MM.1S (cell line): ENCODE data around the gene URGCP.

Experiments
- DNase-seq: peaks from one replicate; pipeline ENCODE4 v3.0.0-alpha.2; 2015
- H2AFZ ChIP-seq: fragments of 300-600 bp; sonication (generic); 2 replicates; pipeline ENCODE4 v1.6.0; 2016; ENCODE audit warnings: antibody characterized with exemption, low read length
- H3F3A ChIP-seq: fragments of 300-600 bp; sonication (generic); 2 replicates; pipeline ENCODE4 v1.6.1; 2016; ENCODE audit warnings: mild to moderate bottlenecking, antibody characterized with exemption, low read length, moderate library complexity, mixed read lengths; ENCODE audit not compliant: insufficient read depth
- H3K27ac ChIP-seq: fragments of 300-600 bp; sonication (generic); 2 replicates; pipeline ENCODE4 v1.5.1; 2016; ENCODE audit warnings: mild to moderate bottlenecking, low read length
- H3K27me3 ChIP-seq: fragments of 300-600 bp; sonication (generic); replicated peaks from 2 replicates; pipeline ENCODE4 v1.6.0; 2016; ENCODE audit warnings: low read length; ENCODE audit not compliant: insufficient read depth
- H3K36me3 ChIP-seq: fragments of 300-600 bp; sonication (generic); replicated peaks from 2 replicates; pipeline ENCODE4 v1.6.1; 2016; ENCODE audit warnings: mild to moderate bottlenecking, low read length, mixed read lengths; ENCODE audit not compliant: insufficient read depth
- H3K4me1 ChIP-seq: fragments of 300-600 bp; sonication (generic); 2 replicates; pipeline ENCODE4 v1.6.1; 2016; ENCODE audit warnings: low read length, mixed read lengths
- H3K4me2 ChIP-seq: fragments of 300-600 bp; sonication (generic); 2 replicates; pipeline ENCODE4 v1.6.0; 2016; ENCODE audit warnings: low read depth, low read length
- H3K4me3 ChIP-seq: fragments of 300-600 bp; sonication (generic); 2 replicates; pipeline ENCODE4 v1.5.1; 2016; ENCODE audit warnings: low read length, mixed read lengths
- H3K79me2 ChIP-seq: fragments of 300-600 bp; sonication (generic); 2 replicates; pipeline ENCODE4 v1.6.1; 2016; ENCODE audit warnings: mixed run types, low read length, mixed read lengths
- H3K9ac ChIP-seq: fragments of 300-600 bp; sonication (generic); 2 replicates; pipeline ENCODE4 v1.6.1; 2016; ENCODE audit warnings: low read length, mixed read lengths
- H3K9me2 ChIP-seq: fragments of 300-600 bp; sonication (generic); replicated peaks from 2 replicates; pipeline ENCODE4 v1.6.1; 2016; ENCODE audit warnings: mild to moderate bottlenecking, low read length, mixed read lengths; ENCODE audit not compliant: insufficient read depth
- H3K9me3 ChIP-seq: fragments of 300-600 bp; sonication (generic); replicated peaks from 2 replicates; pipeline ENCODE4 v1.6.1; 2016; ENCODE audit warnings: mild to moderate bottlenecking, low read length, mixed read lengths; ENCODE audit not compliant: insufficient read depth
- H4K20me1 ChIP-seq: fragments of 300-600 bp; sonication (generic); 2 replicates; pipeline ENCODE4 v1.6.1; 2016; ENCODE audit warnings: mild to moderate bottlenecking, low read length, moderate library complexity, mixed read lengths; ENCODE audit not compliant: insufficient read depth
- EZH2 ChIP-seq: fragments of 300-600 bp; sonication (generic); optimal IDR thresholded peaks from 2 replicates; pipeline ENCODE3; 2017; ENCODE audit warnings: low read depth, mild to moderate bottlenecking, antibody characterized with exemption, low read length, mixed read lengths
- EZH2phosphoT487 ChIP-seq: fragments of 300-600 bp; sonication (generic); IDR thresholded peaks from 2 replicates; pipeline ENCODE4 v1.6.1; 2018; ENCODE audit warnings: antibody characterized with exemption, low read length
- TF ChIP-seq, protein P1 (sequence below): fragments of 300-600 bp; sonication (generic); IDR thresholded peaks from 2 replicates; pipeline ENCODE4 v1.5.1; 2016; ENCODE audit warnings: antibody characterized with exemption, low read length, mixed read lengths

The URGCP gene

DNA sequence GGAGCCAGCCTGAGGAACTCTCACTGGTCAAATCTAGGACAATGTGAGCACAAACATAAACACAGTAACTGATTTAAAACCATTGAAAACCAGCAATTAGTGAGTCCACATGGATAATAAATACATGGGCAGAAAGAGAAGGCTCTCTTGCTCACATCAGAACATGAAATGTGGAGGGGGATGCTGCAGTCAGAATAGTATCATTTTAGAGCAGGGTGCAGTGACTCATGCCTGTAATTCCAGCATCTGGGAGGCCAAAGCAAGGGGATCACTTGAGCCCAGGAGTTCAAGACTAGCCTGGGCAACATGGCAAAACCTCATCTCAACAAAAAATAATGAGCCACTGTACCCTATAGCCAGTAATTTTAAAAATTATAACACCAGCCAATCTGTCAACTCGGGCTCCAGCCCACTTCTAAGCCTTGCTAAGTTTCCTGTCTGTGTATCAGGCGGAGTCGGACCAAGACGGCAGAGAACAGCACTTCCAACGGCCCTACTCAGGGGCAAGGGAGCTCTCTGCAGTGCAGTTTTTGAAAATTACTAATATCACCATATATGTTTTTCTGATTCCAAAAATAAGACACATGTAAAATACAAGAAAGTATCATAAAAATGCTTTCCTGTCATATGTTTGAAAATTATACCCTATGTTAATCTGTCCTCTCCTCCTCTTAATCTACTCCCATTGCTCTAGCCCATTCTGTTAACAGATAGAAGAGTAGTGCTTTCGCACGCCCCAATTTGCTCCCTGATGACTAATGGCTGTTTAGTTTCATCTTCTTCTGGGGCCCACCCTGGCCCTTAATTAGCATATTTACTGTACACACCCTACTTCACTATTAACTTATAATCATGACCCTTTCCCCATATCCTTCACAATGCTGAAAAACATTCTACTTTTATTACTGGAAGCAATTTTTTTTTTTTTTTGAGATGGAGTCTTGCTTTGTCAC, 17.1 kb downstream of the URGCP start:
- TF ChIP-seq EZH2phosphoT487 (no peak), EZH2 (no peak)
- TF ChIP-seq, protein P1, sequence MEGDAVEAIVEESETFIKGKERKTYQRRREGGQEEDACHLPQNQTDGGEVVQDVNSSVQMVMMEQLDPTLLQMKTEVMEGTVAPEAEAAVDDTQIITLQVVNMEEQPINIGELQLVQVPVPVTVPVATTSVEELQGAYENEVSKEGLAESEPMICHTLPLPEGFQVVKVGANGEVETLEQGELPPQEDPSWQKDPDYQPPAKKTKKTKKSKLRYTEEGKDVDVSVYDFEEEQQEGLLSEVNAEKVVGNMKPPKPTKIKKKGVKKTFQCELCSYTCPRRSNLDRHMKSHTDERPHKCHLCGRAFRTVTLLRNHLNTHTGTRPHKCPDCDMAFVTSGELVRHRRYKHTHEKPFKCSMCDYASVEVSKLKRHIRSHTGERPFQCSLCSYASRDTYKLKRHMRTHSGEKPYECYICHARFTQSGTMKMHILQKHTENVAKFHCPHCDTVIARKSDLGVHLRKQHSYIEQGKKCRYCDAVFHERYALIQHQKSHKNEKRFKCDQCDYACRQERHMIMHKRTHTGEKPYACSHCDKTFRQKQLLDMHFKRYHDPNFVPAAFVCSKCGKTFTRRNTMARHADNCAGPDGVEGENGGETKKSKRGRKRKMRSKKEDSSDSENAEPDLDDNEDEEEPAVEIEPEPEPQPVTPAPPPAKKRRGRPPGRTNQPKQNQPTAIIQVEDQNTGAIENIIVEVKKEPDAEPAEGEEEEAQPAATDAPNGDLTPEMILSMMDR, result no peak
- Histone ChIP-seq H3K27me3 (no peaks in the 10 kb centered on the region), H2AFZ (no peak overlapping the region), H3K4me2 (no peak overlapping the region), H3K36me3 (no peaks in the 10 kb centered on the region; the same call in 1 of the 2 replicates), H3K9me3 (no peaks in the 10 kb centered on the region), H3F3A (no peaks in the 10 kb centered on the region), H4K20me1 (no peaks in the 10 kb centered on the region), H3K4me1 (no peaks in the 10 kb centered on the region), H3K27ac (no peak overlapping the region), H3K79me2 (peaks cover 54% of the 10 kb centered on the region), H3K4me3 (no peak overlapping the region), H3K9me2 (no peaks in the 10 kb centered on the region), H3K9ac (no peak overlapping the region)
- no peak for DNase-seq

DNA sequence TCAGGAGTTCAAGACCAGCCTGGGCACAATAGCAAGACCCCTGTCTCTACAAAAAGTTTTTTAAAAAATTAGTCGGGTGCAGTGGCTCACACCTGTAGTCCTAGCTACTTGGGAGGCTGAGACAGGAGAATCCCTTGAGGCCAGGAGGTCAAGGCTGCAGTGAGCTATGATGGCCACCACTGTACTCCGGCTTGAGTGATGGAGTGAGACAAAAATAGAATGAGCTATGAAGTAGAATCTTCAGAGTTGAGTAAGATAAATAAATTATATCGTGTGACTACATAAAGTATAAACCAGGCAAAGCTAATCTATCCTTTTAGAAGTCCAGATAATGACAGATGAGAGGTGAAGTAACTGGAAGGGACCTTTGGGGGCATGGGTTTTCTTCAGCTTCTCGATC, 21.8 kb downstream of the URGCP start:
- Histone ChIP-seq H3K27me3 (no peaks in the 10 kb centered on the region), H3K9me3 (no peaks in the 10 kb centered on the region), H3K79me2 (peaks cover 13% of the 10 kb centered on the region), H2AFZ (no peak overlapping the region), H3K4me2 (no peak overlapping the region), H3F3A (no peaks in the 10 kb centered on the region), H4K20me1 (no peaks in the 10 kb centered on the region), H3K36me3 (no peaks in the 10 kb centered on the region; the same call in 1 of the 2 replicates), H3K4me3 (no peak overlapping the region), H3K9me2 (no peaks in the 10 kb centered on the region), H3K27ac (no peak overlapping the region), H3K9ac (no peak overlapping the region), H3K4me1 (no peaks in the 10 kb centered on the region)
- TF ChIP-seq EZH2phosphoT487 (no peak), EZH2 (no peak)
- TF ChIP-seq, protein P1, result no peak
- no peak for DNase-seq

DNA sequence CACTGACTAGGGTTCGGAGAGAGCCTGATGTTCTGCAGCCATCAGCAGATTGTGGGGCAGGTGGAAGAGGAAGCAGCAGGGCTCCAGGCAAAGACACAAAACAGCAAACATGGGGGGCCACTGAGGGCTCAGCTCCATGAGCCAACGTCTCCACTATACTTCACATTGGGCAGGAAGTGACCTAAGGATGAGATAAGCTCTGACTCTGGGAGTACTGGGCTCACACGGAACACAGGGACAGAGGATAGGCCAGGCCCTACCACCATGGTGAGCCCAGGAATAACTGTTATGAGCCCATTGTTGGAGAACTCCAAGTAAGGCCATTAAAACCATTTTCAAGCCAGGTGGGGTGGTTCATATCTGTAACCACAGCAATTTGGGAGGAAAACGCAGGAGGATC, 22.2 kb downstream of the URGCP start:
- no peak overlapping the region for H2AFZ ChIP-seq
- no peaks in the 10 kb centered on the region for H3K9me3 ChIP-seq
- H3K79me2 ChIP-seq, result peaks cover 9% of the 10 kb centered on the region
- no peak overlapping the region for H3K27ac ChIP-seq
- H3F3A ChIP-seq, result no peaks in the 10 kb centered on the region
- no peak for DNase-seq
- TF ChIP-seq EZH2phosphoT487 (no peak), EZH2 (no peak)
- TF ChIP-seq, protein P1, result no peak
- no peaks in the 10 kb centered on the region; the same call in 1 of the 2 replicates for H3K36me3 ChIP-seq
- no peaks in the 10 kb centered on the region for H3K27me3 ChIP-seq
- H3K4me2 ChIP-seq, result no peak overlapping the region
- no peaks in the 10 kb centered on the region for H3K9me2 ChIP-seq
- H3K4me1 ChIP-seq, result no peaks in the 10 kb centered on the region
- H4K20me1 ChIP-seq, result no peaks in the 10 kb centered on the region
- no peak overlapping the region for H3K9ac ChIP-seq
- no peak overlapping the region for H3K4me3 ChIP-seq
